Colonic mucosa (tissue), 4 donors: Measurements from ENCODE around the gene RBM7. TPM values are rescaled to one million over a fixed set of nuclear protein-coding genes. Genes with fewer than 3 reads are reported as not detected.

Experiments
- DNase-seq: peaks from one replicate; pipeline ENCODE4 v3.0.0-alpha.2; 2020
- H3K27ac ChIP-seq: fragments of 200-600 bp; one replicate; pipeline ENCODE4 v1.8.0; 2021
- H3K27me3 ChIP-seq: fragments of 200-600 bp; one replicate; pipeline ENCODE4 v1.8.0; 2021
- H3K36me3 ChIP-seq: fragments of 200-600 bp; one replicate; pipeline ENCODE4 v1.8.0; 2021
- H3K4me1 ChIP-seq: fragments of 200-600 bp; one replicate; pipeline ENCODE4 v1.8.0; 2021; ENCODE audit warnings: mild to moderate bottlenecking
- H3K4me3 ChIP-seq: fragments of 200-600 bp; one replicate; pipeline ENCODE4 v1.8.0; 2021
- H3K9ac ChIP-seq, 2 donors: one replicate each; pipeline ENCODE4 v1.7.0; 2013; ENCODE audit warnings: control low read depth in 2 of 2, low read depth in 2 of 2, low read length in 2 of 2
- H3K9me3 ChIP-seq: fragments of 200-600 bp; one replicate; pipeline ENCODE4 v1.8.0; 2021
- CTCF ChIP-seq: fragments of 200-600 bp; IDR thresholded peaks from one replicate; pipeline ENCODE4 v1.8.0; 2022; ENCODE audit warnings: antibody characterized with exemption, mild to moderate bottlenecking
- intact Hi-C: fragments of 100-400 bp; cut with DNase I; formaldehyde crosslinking; loops from one replicate; pipeline ENCODE4 v1.14.1; 2022
- total RNA-seq, 2 donors: library from RNA; stranded (reverse); fragmentation: NEBNext Ultra II Directional in 1 of 2; extraction: Animal tissue kit (Norgen Biotek cat#: 25700) in 1 of 2; gene quantifications; one replicate each; pipeline ENCODE4 v1.2.1, GENCODE V29; 2021
- donor health status: healthy.
- donor health status: DM: no; HTN: no; CAD: no.
- donor health status: DM: no; HTN: no; CAD: no.

The RBM7 gene
- total RNA-seq, 2 donors from 2014 or later = 28.3 to 41.1 TPM

- Histone ChIP-seq H3K9ac (no peak overlapping the region), H3K27ac (no peak overlapping the region), H3K4me1 (no peaks in the 10 kb centered on the region), H3K27me3 (no peaks in the 10 kb centered on the region), H3K9me3 (no peaks in the 10 kb centered on the region), H3K36me3 (no peaks in the 10 kb centered on the region), H3K4me3 (no peak overlapping the region)
- DNase-seq = no peak
- TF ChIP-seq CTCF = no peak
- intact Hi-C loops = no loop called here
These were observed 25.4 kb upstream of the RBM7 start for GRCh38 chr11:114375052-114375451.

GRCh38 chr11:114377612-114378267 is 22.7 kb upstream of the RBM7 start:
- DNase-seq = no peak
- H3K27ac ChIP-seq = no peak overlapping the region
- H3K27me3 ChIP-seq = no peaks in the 10 kb centered on the region
- no peaks in the 10 kb centered on the region for H3K9me3 ChIP-seq
- intact Hi-C loops = no loop called here
- TF ChIP-seq CTCF = no peak
- no peaks in the 10 kb centered on the region for H3K36me3 ChIP-seq
- H3K4me1 ChIP-seq = no peaks in the 10 kb centered on the region
- no peak overlapping the region for H3K4me3 ChIP-seq
- H3K9ac ChIP-seq = no peak overlapping the region

- DNase-seq = no peak
- no peaks in the 10 kb centered on the region for H3K36me3 ChIP-seq
- H3K4me1 ChIP-seq = no peaks in the 10 kb centered on the region
- H3K4me3 ChIP-seq = no peak overlapping the region
- no peaks in the 10 kb centered on the region for H3K9me3 ChIP-seq
- no peaks in the 10 kb centered on the region for H3K27me3 ChIP-seq
- H3K9ac ChIP-seq = no peak overlapping the region
- TF ChIP-seq CTCF = no peak
- H3K27ac ChIP-seq = no peak overlapping the region
- intact Hi-C loops = no loop called here
These were observed 20.9 kb upstream of the RBM7 start for GRCh38 chr11:114379394-114380069.

GRCh38 chr11:114382509-114382908 is 18.0 kb upstream of the RBM7 start:
- H3K4me3 ChIP-seq = no peak overlapping the region
- H3K27ac ChIP-seq = no peak overlapping the region
- DNase-seq = no peak
- intact Hi-C loops = no loop called here
- TF ChIP-seq CTCF = no peak
- H3K27me3 ChIP-seq = no peaks in the 10 kb centered on the region
- no peaks in the 10 kb centered on the region for H3K4me1 ChIP-seq
- no peaks in the 10 kb centered on the region for H3K9me3 ChIP-seq
- no peak overlapping the region for H3K9ac ChIP-seq
- no peaks in the 10 kb centered on the region for H3K36me3 ChIP-seq

GRCh38 chr11:114384487-114384886 is 16.0 kb upstream of the RBM7 start:
- no peak overlapping the region for H3K9ac ChIP-seq
- H3K4me1 ChIP-seq = no peaks in the 10 kb centered on the region
- DNase-seq = no peak
- H3K27ac ChIP-seq = no peak overlapping the region
- no peak overlapping the region for H3K4me3 ChIP-seq
- H3K27me3 ChIP-seq = no peaks in the 10 kb centered on the region
- intact Hi-C loops = no loop called here
- no peaks in the 10 kb centered on the region for H3K9me3 ChIP-seq
- H3K36me3 ChIP-seq = no peaks in the 10 kb centered on the region
- TF ChIP-seq CTCF = no peak
